ENCODE measurements around the gene ATAD3A. TPM values are rescaled to one million over a fixed set of nuclear protein-coding genes. Genes with fewer than 3 reads are reported as not detected.

ATAD3A gene
- total RNA-seq, 1 experiment from 2014 or later = 71.2 TPM

DNA sequence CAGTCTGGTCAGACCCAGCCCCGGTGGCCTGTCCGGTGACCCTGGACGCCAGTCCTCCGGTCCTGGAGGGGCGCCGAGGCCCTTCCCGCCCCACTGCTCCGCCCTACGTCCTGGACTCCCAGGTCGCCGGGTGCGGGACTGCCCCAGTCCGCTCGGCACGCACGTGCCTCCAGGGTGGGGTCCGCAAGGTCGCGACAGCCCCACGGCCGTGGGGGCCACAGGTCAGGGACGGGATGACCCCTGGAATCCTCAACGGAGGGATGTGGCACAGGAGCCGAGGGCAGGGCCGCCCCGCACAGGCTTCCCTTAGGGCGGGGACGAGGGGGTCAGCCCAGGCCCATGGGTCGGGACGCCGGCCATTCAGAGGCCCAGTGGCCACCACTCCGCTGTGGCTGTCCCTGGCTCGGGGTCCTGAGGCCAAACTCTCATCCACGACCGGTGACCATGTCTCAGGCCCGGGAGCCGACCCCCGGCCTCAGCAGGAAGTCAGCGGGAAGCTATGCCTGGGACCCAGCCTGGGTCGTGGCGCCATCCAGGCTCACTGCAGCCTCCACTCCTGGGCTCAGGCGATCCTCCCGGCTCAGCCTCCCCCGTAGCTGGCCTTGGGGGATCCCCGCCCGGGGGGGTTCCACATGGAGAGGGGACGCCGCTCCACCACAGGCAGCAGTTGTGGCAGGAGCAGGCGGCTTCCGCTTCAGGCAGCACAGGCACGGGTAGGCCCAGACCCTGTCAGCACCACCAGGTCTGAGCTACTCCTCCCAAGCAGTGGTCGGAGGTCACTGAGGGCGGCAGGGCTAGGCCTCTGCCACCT lies 29.1 kb downstream of the ATAD3A start:
- POLR2A ChIA-PET = no interaction called here
- Mint-ChIP-seq H3K36me3 (peaks cover 10% of the 10 kb centered on the region), H3K27me3 (ENCODE audit: low read depth) (no peaks in the 10 kb centered on the region), H3K27ac (no peak overlapping the region), H3K9me3 (no peaks in the 10 kb centered on the region), H3K4me1 (peaks cover 3% of the 10 kb centered on the region; the same call in 1 of the 2 replicates), H3K4me3 (peak overlapping the region; percentile 46)
- CTCF ChIA-PET = no interaction called here
- peak; percentile 9 for ATAC-seq
- DNase-seq (ENCODE audit: low spot score) = no peak
- TF ChIP-seq, protein P1, sequence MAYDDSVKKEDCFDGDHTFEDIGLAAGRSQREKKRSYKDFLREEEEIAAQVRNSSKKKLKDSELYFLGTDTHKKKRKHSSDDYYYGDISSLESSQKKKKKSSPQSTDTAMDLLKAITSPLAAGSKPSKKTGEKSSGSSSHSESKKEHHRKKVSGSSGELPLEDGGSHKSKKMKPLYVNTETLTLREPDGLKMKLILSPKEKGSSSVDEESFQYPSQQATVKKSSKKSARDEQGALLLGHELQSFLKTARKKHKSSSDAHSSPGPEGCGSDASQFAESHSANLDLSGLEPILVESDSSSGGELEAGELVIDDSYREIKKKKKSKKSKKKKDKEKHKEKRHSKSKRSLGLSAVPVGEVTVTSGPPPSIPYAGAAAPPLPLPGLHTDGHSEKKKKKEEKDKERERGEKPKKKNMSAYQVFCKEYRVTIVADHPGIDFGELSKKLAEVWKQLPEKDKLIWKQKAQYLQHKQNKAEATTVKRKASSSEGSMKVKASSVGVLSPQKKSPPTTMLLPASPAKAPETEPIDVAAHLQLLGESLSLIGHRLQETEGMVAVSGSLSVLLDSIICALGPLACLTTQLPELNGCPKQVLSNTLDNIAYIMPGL (CRISPR knock-in tag; IDR thresholded peaks at IDR 0.05) = no peak
- no peak for TF ChIP-seq SP1 (CRISPR knock-in tag; conservative IDR thresholded peaks at IDR 0.05)
- TF ChIP-seq CREB1 (CRISPR knock-in tag; IDR thresholded peaks at IDR 0.05) = 0 out of 2 replicates have a peak, but pooled peaks have one; percentile 33
- no peak for TF ChIP-seq ATF1 (CRISPR knock-in tag; IDR thresholded peaks at IDR 0.05)
- TF ChIP-seq, protein P2, sequence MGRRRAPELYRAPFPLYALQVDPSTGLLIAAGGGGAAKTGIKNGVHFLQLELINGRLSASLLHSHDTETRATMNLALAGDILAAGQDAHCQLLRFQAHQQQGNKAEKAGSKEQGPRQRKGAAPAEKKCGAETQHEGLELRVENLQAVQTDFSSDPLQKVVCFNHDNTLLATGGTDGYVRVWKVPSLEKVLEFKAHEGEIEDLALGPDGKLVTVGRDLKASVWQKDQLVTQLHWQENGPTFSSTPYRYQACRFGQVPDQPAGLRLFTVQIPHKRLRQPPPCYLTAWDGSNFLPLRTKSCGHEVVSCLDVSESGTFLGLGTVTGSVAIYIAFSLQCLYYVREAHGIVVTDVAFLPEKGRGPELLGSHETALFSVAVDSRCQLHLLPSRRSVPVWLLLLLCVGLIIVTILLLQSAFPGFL (CRISPR knock-in tag; IDR thresholded peaks at IDR 0.05; ENCODE audit: borderline replicate concordance) = no peak
- TF ChIP-seq, protein P3, sequence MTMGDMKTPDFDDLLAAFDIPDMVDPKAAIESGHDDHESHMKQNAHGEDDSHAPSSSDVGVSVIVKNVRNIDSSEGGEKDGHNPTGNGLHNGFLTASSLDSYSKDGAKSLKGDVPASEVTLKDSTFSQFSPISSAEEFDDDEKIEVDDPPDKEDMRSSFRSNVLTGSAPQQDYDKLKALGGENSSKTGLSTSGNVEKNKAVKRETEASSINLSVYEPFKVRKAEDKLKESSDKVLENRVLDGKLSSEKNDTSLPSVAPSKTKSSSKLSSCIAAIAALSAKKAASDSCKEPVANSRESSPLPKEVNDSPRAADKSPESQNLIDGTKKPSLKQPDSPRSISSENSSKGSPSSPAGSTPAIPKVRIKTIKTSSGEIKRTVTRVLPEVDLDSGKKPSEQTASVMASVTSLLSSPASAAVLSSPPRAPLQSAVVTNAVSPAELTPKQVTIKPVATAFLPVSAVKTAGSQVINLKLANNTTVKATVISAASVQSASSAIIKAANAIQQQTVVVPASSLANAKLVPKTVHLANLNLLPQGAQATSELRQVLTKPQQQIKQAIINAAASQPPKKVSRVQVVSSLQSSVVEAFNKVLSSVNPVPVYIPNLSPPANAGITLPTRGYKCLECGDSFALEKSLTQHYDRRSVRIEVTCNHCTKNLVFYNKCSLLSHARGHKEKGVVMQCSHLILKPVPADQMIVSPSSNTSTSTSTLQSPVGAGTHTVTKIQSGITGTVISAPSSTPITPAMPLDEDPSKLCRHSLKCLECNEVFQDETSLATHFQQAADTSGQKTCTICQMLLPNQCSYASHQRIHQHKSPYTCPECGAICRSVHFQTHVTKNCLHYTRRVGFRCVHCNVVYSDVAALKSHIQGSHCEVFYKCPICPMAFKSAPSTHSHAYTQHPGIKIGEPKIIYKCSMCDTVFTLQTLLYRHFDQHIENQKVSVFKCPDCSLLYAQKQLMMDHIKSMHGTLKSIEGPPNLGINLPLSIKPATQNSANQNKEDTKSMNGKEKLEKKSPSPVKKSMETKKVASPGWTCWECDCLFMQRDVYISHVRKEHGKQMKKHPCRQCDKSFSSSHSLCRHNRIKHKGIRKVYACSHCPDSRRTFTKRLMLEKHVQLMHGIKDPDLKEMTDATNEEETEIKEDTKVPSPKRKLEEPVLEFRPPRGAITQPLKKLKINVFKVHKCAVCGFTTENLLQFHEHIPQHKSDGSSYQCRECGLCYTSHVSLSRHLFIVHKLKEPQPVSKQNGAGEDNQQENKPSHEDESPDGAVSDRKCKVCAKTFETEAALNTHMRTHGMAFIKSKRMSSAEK (CRISPR knock-in tag; IDR thresholded peaks at IDR 0.05; ENCODE audit: borderline replicate concordance) = no peak
- TF ChIP-seq, protein P4, sequence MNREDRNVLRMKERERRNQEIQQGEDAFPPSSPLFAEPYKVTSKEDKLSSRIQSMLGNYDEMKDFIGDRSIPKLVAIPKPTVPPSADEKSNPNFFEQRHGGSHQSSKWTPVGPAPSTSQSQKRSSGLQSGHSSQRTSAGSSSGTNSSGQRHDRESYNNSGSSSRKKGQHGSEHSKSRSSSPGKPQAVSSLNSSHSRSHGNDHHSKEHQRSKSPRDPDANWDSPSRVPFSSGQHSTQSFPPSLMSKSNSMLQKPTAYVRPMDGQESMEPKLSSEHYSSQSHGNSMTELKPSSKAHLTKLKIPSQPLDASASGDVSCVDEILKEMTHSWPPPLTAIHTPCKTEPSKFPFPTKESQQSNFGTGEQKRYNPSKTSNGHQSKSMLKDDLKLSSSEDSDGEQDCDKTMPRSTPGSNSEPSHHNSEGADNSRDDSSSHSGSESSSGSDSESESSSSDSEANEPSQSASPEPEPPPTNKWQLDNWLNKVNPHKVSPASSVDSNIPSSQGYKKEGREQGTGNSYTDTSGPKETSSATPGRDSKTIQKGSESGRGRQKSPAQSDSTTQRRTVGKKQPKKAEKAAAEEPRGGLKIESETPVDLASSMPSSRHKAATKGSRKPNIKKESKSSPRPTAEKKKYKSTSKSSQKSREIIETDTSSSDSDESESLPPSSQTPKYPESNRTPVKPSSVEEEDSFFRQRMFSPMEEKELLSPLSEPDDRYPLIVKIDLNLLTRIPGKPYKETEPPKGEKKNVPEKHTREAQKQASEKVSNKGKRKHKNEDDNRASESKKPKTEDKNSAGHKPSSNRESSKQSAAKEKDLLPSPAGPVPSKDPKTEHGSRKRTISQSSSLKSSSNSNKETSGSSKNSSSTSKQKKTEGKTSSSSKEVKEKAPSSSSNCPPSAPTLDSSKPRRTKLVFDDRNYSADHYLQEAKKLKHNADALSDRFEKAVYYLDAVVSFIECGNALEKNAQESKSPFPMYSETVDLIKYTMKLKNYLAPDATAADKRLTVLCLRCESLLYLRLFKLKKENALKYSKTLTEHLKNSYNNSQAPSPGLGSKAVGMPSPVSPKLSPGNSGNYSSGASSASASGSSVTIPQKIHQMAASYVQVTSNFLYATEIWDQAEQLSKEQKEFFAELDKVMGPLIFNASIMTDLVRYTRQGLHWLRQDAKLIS (CRISPR knock-in tag; IDR thresholded peaks at IDR 0.05; ENCODE audit: borderline replicate concordance) = 0 out of 2 replicates have a peak, but pooled peaks have one; percentile 74
- TF ChIP-seq, protein P5, sequence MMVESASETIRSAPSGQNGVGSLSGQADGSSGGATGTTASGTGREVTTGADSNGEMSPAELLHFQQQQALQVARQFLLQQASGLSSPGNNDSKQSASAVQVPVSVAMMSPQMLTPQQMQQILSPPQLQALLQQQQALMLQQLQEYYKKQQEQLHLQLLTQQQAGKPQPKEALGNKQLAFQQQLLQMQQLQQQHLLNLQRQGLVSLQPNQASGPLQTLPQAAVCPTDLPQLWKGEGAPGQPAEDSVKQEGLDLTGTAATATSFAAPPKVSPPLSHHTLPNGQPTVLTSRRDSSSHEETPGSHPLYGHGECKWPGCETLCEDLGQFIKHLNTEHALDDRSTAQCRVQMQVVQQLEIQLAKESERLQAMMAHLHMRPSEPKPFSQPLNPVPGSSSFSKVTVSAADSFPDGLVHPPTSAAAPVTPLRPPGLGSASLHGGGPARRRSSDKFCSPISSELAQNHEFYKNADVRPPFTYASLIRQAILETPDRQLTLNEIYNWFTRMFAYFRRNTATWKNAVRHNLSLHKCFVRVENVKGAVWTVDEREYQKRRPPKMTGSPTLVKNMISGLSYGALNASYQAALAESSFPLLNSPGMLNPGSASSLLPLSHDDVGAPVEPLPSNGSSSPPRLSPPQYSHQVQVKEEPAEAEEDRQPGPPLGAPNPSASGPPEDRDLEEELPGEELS (CRISPR knock-in tag; IDR thresholded peaks at IDR 0.05) = 0 out of 2 replicates have a peak, but pooled peaks have one; percentile 19
- TF ChIP-seq, protein P6, sequence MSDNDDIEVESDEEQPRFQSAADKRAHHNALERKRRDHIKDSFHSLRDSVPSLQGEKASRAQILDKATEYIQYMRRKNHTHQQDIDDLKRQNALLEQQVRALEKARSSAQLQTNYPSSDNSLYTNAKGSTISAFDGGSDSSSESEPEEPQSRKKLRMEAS (CRISPR knock-in tag; IDR thresholded peaks at IDR 0.05) = peak; percentile 82
- 0 out of 2 replicates have a peak, but pooled peaks have one; percentile 23 for TF ChIP-seq GTF2I (CRISPR knock-in tag; conservative IDR thresholded peaks at IDR 0.05)
- TF ChIP-seq, protein P7, sequence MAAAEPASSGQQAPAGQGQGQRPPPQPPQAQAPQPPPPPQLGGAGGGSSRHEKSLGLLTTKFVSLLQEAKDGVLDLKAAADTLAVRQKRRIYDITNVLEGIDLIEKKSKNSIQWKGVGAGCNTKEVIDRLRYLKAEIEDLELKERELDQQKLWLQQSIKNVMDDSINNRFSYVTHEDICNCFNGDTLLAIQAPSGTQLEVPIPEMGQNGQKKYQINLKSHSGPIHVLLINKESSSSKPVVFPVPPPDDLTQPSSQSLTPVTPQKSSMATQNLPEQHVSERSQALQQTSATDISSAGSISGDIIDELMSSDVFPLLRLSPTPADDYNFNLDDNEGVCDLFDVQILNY (CRISPR knock-in tag; IDR thresholded peaks at IDR 0.05) = 0 out of 2 replicates have a peak, but pooled peaks have one; percentile 40
- TF ChIP-seq, protein P8, sequence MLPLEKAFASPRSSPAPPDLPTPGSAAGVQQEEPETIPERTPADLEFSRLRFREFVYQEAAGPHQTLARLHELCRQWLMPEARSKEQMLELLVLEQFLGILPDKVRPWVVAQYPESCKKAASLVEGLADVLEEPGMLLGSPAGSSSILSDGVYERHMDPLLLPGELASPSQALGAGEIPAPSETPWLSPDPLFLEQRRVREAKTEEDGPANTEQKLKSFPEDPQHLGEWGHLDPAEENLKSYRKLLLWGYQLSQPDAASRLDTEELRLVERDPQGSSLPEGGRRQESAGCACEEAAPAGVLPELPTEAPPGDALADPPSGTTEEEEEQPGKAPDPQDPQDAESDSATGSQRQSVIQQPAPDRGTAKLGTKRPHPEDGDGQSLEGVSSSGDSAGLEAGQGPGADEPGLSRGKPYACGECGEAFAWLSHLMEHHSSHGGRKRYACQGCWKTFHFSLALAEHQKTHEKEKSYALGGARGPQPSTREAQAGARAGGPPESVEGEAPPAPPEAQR (CRISPR knock-in tag; IDR thresholded peaks at IDR 0.05) = no peak
- no peak for TF ChIP-seq SMAD3 (CRISPR knock-in tag; IDR thresholded peaks at IDR 0.05; ENCODE audit: borderline replicate concordance)
- TF ChIP-seq FOXP1 (CRISPR knock-in tag; IDR thresholded peaks at IDR 0.05; ENCODE audit: borderline replicate concordance) = peak; percentile 79; the same call in 1 of the 2 replicates
- TF ChIP-seq, protein P9, sequence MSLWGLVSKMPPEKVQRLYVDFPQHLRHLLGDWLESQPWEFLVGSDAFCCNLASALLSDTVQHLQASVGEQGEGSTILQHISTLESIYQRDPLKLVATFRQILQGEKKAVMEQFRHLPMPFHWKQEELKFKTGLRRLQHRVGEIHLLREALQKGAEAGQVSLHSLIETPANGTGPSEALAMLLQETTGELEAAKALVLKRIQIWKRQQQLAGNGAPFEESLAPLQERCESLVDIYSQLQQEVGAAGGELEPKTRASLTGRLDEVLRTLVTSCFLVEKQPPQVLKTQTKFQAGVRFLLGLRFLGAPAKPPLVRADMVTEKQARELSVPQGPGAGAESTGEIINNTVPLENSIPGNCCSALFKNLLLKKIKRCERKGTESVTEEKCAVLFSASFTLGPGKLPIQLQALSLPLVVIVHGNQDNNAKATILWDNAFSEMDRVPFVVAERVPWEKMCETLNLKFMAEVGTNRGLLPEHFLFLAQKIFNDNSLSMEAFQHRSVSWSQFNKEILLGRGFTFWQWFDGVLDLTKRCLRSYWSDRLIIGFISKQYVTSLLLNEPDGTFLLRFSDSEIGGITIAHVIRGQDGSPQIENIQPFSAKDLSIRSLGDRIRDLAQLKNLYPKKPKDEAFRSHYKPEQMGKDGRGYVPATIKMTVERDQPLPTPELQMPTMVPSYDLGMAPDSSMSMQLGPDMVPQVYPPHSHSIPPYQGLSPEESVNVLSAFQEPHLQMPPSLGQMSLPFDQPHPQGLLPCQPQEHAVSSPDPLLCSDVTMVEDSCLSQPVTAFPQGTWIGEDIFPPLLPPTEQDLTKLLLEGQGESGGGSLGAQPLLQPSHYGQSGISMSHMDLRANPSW (CRISPR knock-in tag; conservative IDR thresholded peaks at IDR 0.05; ENCODE audit: low read depth) = no peak
- TF ChIP-seq CREM (CRISPR knock-in tag; IDR thresholded peaks at IDR 0.05) = no peak
